Mucosa of rectum (tissue), 2 donors: ENCODE data around the gene BPTF.
"Not testable (repeated sequence)": the region's sequence is repeated elsewhere in the genome, so short reads cannot be mapped to it uniquely, and the experiment has no call there.

Experiments
- H3K27ac ChIP-seq, 2 donors: one replicate each; pipeline ENCODE4 v1.7.0; 2013; ENCODE audit warnings: inconsistent platforms in 2 of 2, low read depth in 2 of 2, low read length in 2 of 2
- H3K27me3 ChIP-seq, 2 donors: one replicate each; pipeline ENCODE4 v1.7.0; 2013; ENCODE audit warnings: low read length in 2 of 2; ENCODE audit not compliant: control insufficient read depth in 2 of 2, insufficient read depth in 2 of 2
- H3K36me3 ChIP-seq, 2 donors: one replicate each; pipeline ENCODE4 v1.7.0; 2013; ENCODE audit warnings: low read length in 2 of 2; ENCODE audit not compliant: control insufficient read depth in 2 of 2, insufficient read depth in 2 of 2
- H3K4me1 ChIP-seq, 2 donors: one replicate each; pipeline ENCODE4 v1.7.0; 2013; ENCODE audit warnings: low read length in 2 of 2, mild to moderate bottlenecking in 1 of 2; ENCODE audit not compliant: control insufficient read depth in 2 of 2, insufficient read depth in 2 of 2
- H3K4me3 ChIP-seq, 2 donors: one replicate each; pipeline ENCODE4 v1.7.0; 2013; ENCODE audit warnings: low read length in 2 of 2
- H3K9ac ChIP-seq, 2 donors: one replicate each; pipeline ENCODE4 v1.7.0; 2013; ENCODE audit warnings: low read length in 2 of 2, low read depth in 1 of 2, mild to moderate bottlenecking in 1 of 2
- H3K9me3 ChIP-seq, 2 donors: one replicate each; pipeline ENCODE4 v1.7.0; 2013; ENCODE audit warnings: low read length in 2 of 2; ENCODE audit not compliant: control insufficient read depth in 2 of 2
- donor health status: healthy.
- donor health status: Normal muscosa, but diverticular disease.

Gene BPTF

DNA sequence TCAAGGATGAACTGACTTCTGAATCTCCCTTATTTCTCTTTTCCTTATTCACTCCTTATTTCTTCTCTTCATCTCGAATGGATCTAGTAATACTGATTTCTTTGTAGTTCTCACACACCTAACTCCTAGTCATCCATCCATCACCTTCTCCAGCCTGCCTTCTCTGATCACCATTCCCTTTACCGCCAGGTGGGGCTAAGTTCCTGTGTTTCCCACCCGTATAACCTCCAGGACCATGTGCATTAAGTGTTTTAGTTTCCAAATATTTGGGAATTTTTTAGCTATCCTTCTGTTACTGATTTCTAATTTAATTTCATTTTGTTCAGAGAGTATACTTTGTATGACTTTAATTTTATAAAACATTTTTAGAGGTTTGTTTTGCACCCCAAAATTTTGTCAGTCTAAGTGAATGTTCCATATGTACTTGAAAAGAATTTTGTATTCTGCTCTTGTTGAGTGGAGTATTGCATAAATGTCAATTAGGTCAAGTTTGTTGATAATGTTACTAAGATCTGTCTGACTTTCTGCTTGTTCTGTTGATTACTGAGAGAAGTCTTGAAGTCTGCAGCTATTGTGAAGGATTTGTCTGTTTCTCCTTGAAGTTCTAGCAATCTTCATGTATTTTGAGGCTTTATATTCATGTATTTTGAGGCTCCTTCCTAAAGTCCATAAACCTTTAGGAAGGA is 8.8 kb downstream of the BPTF start:
- H3K4me3 ChIP-seq = no peak overlapping the region
- no peaks in the 10 kb centered on the region for H3K27me3 ChIP-seq
- H3K9me3 ChIP-seq = no peaks in the 10 kb centered on the region
- H3K27ac ChIP-seq = no peak overlapping the region
- H3K4me1 ChIP-seq = peaks cover 3 to 12% of the 10 kb centered on the region in 2 donors
- no peak overlapping the region for H3K9ac ChIP-seq
- H3K36me3 ChIP-seq = no peaks in the 10 kb centered on the region

DNA sequence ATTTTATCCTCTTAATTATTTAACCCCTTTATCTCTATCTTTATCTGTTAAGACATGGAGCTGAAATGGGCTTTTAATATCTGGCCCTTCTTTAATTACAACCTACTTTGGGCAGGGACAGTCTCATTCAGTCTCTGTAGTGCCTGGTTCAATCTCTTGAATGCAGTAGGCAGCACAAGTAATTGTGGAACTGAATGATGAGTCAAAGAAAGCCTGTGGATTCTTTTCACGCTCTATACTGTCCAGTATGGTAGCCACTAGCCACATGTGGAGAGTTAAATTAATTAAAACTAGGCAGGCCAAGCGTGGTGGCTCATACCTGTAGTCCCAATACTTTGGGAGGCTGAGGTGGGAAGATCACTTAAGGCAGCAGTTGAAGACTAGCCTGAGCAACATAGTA is 9.3 kb downstream of the BPTF start:
- H3K27me3 ChIP-seq = no peaks in the 10 kb centered on the region
- no peak overlapping the region for H3K4me3 ChIP-seq
- no peak overlapping the region for H3K27ac ChIP-seq
- H3K4me1 ChIP-seq = peaks cover 3 to 9% of the 10 kb centered on the region in 2 donors
- H3K36me3 ChIP-seq = no peaks in the 10 kb centered on the region
- H3K9ac ChIP-seq = no peak overlapping the region
- no peaks in the 10 kb centered on the region for H3K9me3 ChIP-seq

DNA sequence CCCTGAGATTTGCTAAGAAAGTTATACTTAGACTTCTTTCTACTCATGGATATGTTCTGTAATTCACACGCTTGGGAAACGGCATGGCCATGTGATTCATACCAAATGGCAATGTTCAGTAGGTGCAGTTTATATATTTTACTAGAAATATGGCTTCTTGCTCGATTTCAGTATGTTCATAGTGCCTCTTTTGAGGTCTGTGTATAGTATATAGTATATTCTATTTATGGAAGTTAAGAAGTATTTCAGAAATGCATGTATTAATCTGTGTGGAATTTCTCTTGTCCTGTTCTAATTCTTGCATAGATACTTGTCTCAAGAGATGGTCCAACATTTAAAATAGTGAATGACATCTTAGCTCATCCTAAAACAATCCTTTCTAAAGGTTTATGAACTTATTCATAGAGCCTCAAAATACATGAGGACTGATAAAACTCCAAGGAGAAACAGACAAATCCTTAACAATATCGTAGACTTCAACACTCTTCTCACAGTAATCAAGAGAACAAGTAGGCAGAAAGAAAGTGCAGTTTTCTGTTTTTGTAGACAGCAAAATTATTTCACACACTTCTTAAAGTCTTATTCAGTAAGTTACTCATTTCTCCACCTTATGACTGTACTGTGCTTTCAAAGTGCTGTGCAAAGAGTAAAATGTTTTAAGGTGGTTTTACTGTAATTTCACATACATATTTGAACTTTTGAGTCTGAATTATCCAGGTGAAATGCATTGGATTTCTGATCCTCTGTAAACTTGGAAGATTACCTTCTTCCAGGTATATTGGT is 11.1 kb downstream of the BPTF start:
- H3K4me1 ChIP-seq = no peaks in the 10 kb centered on the region

DNA sequence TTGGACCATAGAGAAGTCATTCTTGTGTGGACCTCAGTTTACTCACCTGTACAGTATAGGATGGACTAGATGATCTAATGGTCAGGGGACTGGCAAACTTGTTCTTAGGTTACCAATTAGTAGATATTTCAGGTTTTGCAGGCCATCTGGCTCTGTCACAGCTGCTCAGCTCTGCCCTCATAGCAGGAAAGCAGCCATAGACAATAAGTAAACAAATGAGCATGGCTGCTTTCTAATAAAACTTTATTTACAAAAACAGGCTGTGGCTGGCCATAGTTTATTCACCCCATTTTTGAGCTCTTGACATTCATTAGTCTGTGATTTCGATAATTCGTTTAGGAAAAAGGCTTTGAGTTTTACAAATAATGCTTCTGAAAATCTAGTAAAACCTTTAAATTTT is 12.7 kb downstream of the BPTF start:
- Histone ChIP-seq H3K4me3 (no peak overlapping the region), H3K27ac (no peak overlapping the region), H3K9me3 (no peaks in the 10 kb centered on the region), H3K27me3 (no peaks in the 10 kb centered on the region), H3K4me1 (no peaks in the 10 kb centered on the region), H3K9ac (no peak overlapping the region), H3K36me3 (no peaks in the 10 kb centered on the region)

More for the DNA sequence above, 11.1 kb downstream of the BPTF start:
- Histone ChIP-seq H3K27ac (no peak overlapping the region), H3K4me3 (no peak overlapping the region), H3K9ac (no peak overlapping the region), H3K36me3 (no peaks in the 10 kb centered on the region), H3K9me3 (no peaks in the 10 kb centered on the region), H3K27me3 (no peaks in the 10 kb centered on the region)

DNA sequence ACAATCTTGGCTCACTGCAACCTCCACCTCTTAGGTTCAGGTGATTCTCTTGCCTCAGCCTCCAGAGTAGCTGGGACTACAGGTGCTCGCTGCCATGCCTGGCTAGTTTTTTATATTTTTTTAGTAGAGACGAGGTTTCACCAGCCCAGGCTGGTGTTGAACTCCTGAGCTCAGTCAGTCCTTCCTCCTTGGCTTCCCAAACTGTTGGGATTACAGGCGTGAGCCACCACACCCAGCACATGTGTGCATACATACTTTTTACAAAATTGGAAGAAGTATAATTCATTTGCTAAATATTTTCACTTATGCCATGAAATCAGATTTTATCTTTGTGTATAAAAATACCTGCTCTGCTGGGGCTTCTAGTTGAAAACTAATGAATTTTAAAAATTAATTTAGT is 13.2 kb downstream of the BPTF start:
- Histone ChIP-seq H3K36me3 (no peaks in the 10 kb centered on the region), H3K9ac (no peak overlapping the region), H3K4me1 (no peaks in the 10 kb centered on the region)

DNA sequence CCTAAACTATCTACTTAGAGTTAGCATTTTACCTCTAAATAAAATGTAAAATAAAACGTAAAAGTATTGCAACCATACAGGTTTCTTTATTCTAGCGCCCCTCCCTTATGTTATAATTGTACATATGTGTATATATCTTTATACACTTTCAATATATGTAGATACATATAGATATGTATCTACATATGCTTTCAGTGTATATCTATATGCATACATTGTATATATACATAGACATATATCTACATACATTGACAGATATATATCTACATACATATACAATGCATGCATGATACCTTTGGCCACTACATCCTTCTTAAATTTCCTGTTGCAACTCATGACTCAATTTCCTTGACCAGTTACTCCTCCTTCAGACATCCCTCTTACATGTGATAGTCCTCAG is 16.7 kb downstream of the BPTF start:
- no peaks in the 10 kb centered on the region for H3K27me3 ChIP-seq
- no peaks in the 10 kb centered on the region for H3K36me3 ChIP-seq
- no peak overlapping the region for H3K27ac ChIP-seq
- H3K9ac ChIP-seq = no peak overlapping the region
- H3K9me3 ChIP-seq = no peaks in the 10 kb centered on the region
- H3K4me3 ChIP-seq = no peak overlapping the region
- peaks cover 0 to 3% of the 10 kb centered on the region in 2 donors for H3K4me1 ChIP-seq

More for the DNA sequence above, 13.2 kb downstream of the BPTF start:
- Histone ChIP-seq H3K9me3 (no peaks in the 10 kb centered on the region), H3K27ac (no peak overlapping the region), H3K4me3 (no peak overlapping the region), H3K27me3 (no peaks in the 10 kb centered on the region)

DNA sequence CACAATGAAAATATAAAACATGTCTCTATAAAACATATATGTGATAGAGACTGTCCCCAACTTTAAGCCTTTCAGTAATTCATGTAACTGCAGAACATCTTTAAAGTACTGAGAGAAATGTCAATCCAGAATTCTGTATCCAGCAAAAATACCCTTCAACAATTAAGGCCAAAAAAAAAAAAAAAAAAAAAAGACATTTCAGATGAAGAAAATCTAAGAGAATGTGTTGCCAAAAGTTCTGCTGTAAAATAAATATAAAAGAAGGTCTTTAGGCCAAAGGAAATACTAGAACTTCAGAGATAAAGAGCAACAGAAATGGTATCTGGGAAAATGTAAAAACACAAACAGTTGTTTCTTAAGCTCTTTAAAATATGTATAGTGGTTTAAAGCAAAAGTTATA is 17.3 kb downstream of the BPTF start:
- H3K4me1 ChIP-seq = peaks cover 0 to 3% of the 10 kb centered on the region in 2 donors

DNA sequence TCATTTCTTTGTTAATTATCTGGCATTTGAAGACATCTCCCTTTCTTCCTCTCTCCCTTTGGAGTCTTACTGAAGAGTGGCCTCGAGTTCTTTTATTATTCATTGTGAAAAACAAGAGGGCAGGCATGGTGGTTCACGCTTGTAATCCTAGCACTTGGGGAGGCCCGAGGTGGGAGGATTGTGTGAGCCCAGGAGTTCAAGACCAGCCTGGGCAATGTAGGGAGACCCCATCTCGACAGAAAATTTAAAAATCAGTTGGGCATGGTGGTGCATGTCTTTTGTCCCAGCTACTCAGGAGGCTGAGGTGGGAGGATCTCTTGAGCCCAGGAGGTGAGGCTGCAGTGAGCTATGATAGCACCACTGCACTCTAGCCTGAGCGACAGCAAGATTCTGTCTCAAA is 20.1 kb downstream of the BPTF start:
- Histone ChIP-seq H3K9ac (no peak overlapping the region), H3K27ac (no peak overlapping the region), H3K27me3 (no peaks in the 10 kb centered on the region)

More for the DNA sequence above, 17.3 kb downstream of the BPTF start:
- no peak overlapping the region for H3K4me3 ChIP-seq
- H3K9ac ChIP-seq = no peak overlapping the region
- no peaks in the 10 kb centered on the region for H3K27me3 ChIP-seq
- no peaks in the 10 kb centered on the region for H3K36me3 ChIP-seq
- H3K9me3 ChIP-seq = no peaks in the 10 kb centered on the region
- no peak overlapping the region for H3K27ac ChIP-seq

DNA sequence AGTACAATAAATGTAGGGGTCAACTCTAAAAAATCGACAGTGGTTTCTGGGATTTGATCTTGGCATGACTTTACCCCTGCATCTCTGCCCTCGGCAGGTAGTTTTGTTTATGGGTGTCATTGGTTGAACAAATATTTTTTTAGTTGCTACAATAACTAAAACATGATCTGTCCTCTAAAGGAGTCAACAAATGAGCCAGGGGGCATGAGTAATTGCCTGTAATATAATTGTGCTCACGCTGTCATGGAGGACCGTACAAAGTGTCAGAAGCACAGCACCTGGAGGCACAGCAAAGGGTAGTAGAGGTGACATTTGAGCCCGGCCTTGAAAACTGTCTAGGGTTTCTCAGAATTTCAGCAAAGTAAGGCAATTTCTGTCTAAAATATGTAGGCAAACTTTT is 22.9 kb downstream of the BPTF start:
- H3K9ac ChIP-seq, H3K27me3 ChIP-seq, H3K36me3 ChIP-seq, H3K27ac ChIP-seq, H3K4me1 ChIP-seq, H3K9me3 ChIP-seq, H3K4me3 ChIP-seq: not testable (repeated sequence)

More for the DNA sequence above, 20.1 kb downstream of the BPTF start:
- peaks cover 0 to 3% of the 10 kb centered on the region in 2 donors for H3K4me1 ChIP-seq
- no peaks in the 10 kb centered on the region for H3K36me3 ChIP-seq
- H3K4me3 ChIP-seq = no peak overlapping the region
- H3K9me3 ChIP-seq = no peaks in the 10 kb centered on the region

DNA sequence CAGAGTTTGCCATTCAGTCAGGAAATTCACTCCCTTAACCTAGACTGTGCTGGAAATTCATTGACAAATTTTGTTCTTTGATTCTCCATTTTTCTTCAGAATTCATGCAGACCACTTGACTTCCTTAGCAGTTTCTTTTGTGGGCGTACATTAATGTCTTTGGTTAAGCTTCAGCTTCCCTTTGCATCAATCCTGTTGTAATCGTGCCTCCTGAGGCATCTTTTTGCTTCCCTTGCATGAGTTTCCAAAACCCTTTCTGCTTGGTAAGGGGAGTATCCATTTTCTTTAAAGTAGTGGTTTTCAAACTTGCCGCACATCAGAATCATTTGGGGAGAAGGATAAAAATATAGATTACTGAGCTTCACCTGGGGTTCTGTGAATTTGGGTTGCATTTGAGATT is 23.5 kb downstream of the BPTF start:
- not testable (repeated sequence) for H3K9ac ChIP-seq, H3K4me1 ChIP-seq, H3K27me3 ChIP-seq, H3K36me3 ChIP-seq, H3K4me3 ChIP-seq, H3K27ac ChIP-seq, H3K9me3 ChIP-seq
